ENCODE measurements around the gene SPOP. TPM values are rescaled to one million over a fixed set of nuclear protein-coding genes. Genes with fewer than 3 reads are reported as not detected.

The SPOP gene
- total RNA-seq, 1 donor from 2014 or later: 48.6 TPM

DNA sequence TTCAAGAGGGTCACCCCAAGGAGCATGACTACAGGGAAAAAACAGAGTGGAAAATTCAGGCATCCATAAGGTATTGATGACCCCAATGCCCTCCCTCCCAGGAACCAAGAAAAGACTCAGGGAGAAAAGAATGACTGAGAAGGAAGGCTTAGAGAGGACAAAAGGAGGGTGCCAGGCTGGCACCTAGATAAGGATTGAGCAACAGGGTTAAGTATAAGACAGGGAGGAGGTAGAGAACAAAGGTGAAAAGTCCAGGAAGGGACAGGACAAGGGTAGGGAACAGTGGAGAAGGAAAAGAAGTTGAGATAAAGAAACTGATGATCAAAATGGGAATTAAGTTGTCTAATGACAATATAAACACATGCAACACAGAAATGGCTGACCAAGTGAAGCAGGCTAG is 27.4 kb upstream of the SPOP start:
- H3K27me3 Mint-ChIP-seq (ENCODE audit: low read depth, unreplicated experiment): no peaks in the 10 kb centered on the region
- H3K4me1 ChIP-seq (ENCODE audit: insufficient read depth, low read length): peaks cover 14% of the 10 kb centered on the region
- H3K36me3 Mint-ChIP-seq (ENCODE audit: low read depth, unreplicated experiment): peaks cover 6% of the 10 kb centered on the region
- peaks cover 24% of the 10 kb centered on the region for H3K79me2 ChIP-seq (ENCODE audit: insufficient read depth, low read length)
- DNase-seq (ENCODE audit: low read depth) (no peak), FAIRE-seq (no peak)
- no peak overlapping the region for H2AFZ ChIP-seq (ENCODE audit: low read depth, low read length)
- H3K27ac Mint-ChIP-seq (ENCODE audit: unreplicated experiment): no peak overlapping the region
- no peak for TF ChIP-seq EZH2 (IDR thresholded peaks at IDR 0.05; ENCODE audit: insufficient read depth, low read length)
- TF ChIP-seq, protein P1, sequence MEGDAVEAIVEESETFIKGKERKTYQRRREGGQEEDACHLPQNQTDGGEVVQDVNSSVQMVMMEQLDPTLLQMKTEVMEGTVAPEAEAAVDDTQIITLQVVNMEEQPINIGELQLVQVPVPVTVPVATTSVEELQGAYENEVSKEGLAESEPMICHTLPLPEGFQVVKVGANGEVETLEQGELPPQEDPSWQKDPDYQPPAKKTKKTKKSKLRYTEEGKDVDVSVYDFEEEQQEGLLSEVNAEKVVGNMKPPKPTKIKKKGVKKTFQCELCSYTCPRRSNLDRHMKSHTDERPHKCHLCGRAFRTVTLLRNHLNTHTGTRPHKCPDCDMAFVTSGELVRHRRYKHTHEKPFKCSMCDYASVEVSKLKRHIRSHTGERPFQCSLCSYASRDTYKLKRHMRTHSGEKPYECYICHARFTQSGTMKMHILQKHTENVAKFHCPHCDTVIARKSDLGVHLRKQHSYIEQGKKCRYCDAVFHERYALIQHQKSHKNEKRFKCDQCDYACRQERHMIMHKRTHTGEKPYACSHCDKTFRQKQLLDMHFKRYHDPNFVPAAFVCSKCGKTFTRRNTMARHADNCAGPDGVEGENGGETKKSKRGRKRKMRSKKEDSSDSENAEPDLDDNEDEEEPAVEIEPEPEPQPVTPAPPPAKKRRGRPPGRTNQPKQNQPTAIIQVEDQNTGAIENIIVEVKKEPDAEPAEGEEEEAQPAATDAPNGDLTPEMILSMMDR (IDR thresholded peaks at IDR 0.05; ENCODE audit: insufficient read depth, low read depth, low read length): no peak
- no peak overlapping the region for H3K4me2 ChIP-seq (ENCODE audit: low read length)
- peaks cover 8% of the 10 kb centered on the region for H3K4me1 Mint-ChIP-seq (ENCODE audit: low read depth, unreplicated experiment)
- peak overlapping the region; percentile 0 for H3K9ac ChIP-seq (ENCODE audit: low read length)
- no peaks in the 10 kb centered on the region for H3K27me3 ChIP-seq (ENCODE audit: insufficient read depth, low read length)
- no peak overlapping the region for H3K4me3 ChIP-seq (ENCODE audit: insufficient read depth, low read depth, low read length)
- peaks cover 6% of the 10 kb centered on the region for H4K20me1 ChIP-seq (ENCODE audit: insufficient read depth, low read length)
- peak overlapping the region; percentile 4 for H3K4me3 Mint-ChIP-seq (ENCODE audit: unreplicated experiment)
- peaks cover 50% of the 10 kb centered on the region for H3K36me3 ChIP-seq (ENCODE audit: insufficient read depth, low read length)
- H3K9me3 ChIP-seq (ENCODE audit: insufficient read depth, low read depth, low read length): no peaks in the 10 kb centered on the region
- no peak overlapping the region for H3K27ac ChIP-seq (ENCODE audit: low read depth, low read length)
- H3K9me3 Mint-ChIP-seq (ENCODE audit: unreplicated experiment): no peaks in the 10 kb centered on the region

DNA sequence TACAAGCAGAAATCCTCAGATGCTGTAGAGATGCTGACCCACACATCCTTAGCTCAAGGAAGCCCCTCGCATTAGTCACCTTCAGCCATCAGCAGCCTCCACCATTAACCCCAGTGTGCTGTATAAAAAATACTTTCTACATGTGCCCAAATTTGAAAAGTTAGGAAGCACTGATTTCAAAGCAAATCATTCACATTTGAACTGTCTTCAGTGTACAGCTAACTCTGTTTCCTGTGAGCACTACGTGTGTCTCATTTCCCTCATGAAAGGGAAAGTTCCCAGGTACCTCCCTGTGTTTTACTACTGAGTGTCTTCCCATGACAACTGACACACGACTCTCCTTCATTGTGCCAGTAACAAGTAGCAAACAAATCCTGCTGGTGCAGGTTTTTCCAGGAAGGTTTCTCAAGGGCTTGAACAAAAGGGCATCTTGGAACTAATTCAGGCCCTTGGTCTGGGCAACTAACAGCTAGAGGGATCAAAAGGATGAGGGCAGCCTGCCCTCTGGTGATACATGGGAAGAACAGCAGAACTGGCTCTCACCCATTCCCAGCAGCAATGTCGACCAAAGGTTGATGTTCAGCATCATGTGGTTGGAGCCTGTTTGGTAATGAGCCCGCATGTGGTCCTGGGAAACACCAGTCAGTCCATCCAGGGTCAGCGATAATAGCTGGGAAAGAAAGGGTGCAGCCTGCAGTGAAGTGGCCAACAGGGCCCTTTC is 25.8 kb upstream of the SPOP start:
- Histone ChIP-seq H3K79me2 (ENCODE audit: insufficient read depth, low read length) (peaks cover 24% of the 10 kb centered on the region), H2AFZ (ENCODE audit: low read depth, low read length) (no peak overlapping the region), H3K36me3 (ENCODE audit: insufficient read depth, low read length) (peaks cover 52% of the 10 kb centered on the region), H3K9ac (ENCODE audit: low read length) (no peak overlapping the region), H3K4me2 (ENCODE audit: low read length) (no peak overlapping the region), H3K4me1 (ENCODE audit: insufficient read depth, low read length) (peaks cover 13% of the 10 kb centered on the region), H4K20me1 (ENCODE audit: insufficient read depth, low read length) (peaks cover 6% of the 10 kb centered on the region), H3K27me3 (ENCODE audit: insufficient read depth, low read length) (no peaks in the 10 kb centered on the region), H3K27ac (ENCODE audit: low read depth, low read length) (no peak overlapping the region), H3K4me3 (ENCODE audit: insufficient read depth, low read depth, low read length) (no peak overlapping the region), H3K9me3 (ENCODE audit: insufficient read depth, low read depth, low read length) (no peaks in the 10 kb centered on the region)
- Mint-ChIP-seq H3K9me3 (ENCODE audit: unreplicated experiment) (no peaks in the 10 kb centered on the region), H3K27me3 (ENCODE audit: low read depth, unreplicated experiment) (no peaks in the 10 kb centered on the region), H3K4me3 (ENCODE audit: unreplicated experiment) (no peak overlapping the region), H3K36me3 (ENCODE audit: low read depth, unreplicated experiment) (peaks cover 5% of the 10 kb centered on the region), H3K27ac (ENCODE audit: unreplicated experiment) (no peak overlapping the region), H3K4me1 (ENCODE audit: low read depth, unreplicated experiment) (peaks cover 6% of the 10 kb centered on the region)
- DNase-seq (ENCODE audit: low read depth) (peak; percentile 16), FAIRE-seq (no peak)
- no peak for TF ChIP-seq EZH2 (IDR thresholded peaks at IDR 0.05; ENCODE audit: insufficient read depth, low read length)
- TF ChIP-seq, protein P1 (IDR thresholded peaks at IDR 0.05; ENCODE audit: insufficient read depth, low read depth, low read length): peak; percentile 49

DNA sequence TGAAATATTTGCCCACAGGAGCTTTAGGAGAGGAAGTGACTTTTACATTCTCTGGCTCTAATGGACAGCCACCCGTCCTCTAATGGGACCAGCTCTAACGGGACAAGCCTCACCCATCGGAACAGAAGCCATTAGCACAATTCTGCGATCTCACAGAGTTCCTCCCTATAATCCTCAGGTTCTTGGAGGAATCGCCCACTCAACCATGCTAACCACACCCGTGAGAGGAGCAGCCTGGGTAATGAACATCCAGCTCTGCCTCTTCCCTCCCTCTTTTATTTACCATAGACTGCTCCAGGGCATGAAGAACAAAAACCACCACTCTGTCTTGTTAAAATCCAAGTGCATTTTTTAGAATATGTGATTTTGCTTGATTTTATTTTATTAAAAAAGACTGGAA is 23.1 kb upstream of the SPOP start:
- Mint-ChIP-seq H3K36me3 (ENCODE audit: low read depth, unreplicated experiment) (peaks cover 5% of the 10 kb centered on the region), H3K4me3 (ENCODE audit: unreplicated experiment) (no peak overlapping the region)
- no peak for FAIRE-seq

More for the DNA sequence above, 23.1 kb upstream of the SPOP start:
- H3K9me3 Mint-ChIP-seq (ENCODE audit: unreplicated experiment): no peaks in the 10 kb centered on the region
- H3K4me1 Mint-ChIP-seq (ENCODE audit: low read depth, unreplicated experiment): peaks cover 5% of the 10 kb centered on the region
- Histone ChIP-seq H3K79me2 (ENCODE audit: insufficient read depth, low read length) (peaks cover 6% of the 10 kb centered on the region), H3K9ac (ENCODE audit: low read length) (no peak overlapping the region), H3K27ac (ENCODE audit: low read depth, low read length) (no peak overlapping the region), H4K20me1 (ENCODE audit: insufficient read depth, low read length) (peaks cover 5% of the 10 kb centered on the region), H3K27me3 (ENCODE audit: insufficient read depth, low read length) (no peaks in the 10 kb centered on the region), H3K4me2 (ENCODE audit: low read length) (no peak overlapping the region), H3K4me3 (ENCODE audit: insufficient read depth, low read depth, low read length) (no peak overlapping the region), H3K4me1 (ENCODE audit: insufficient read depth, low read length) (no peaks in the 10 kb centered on the region), H3K9me3 (ENCODE audit: insufficient read depth, low read depth, low read length) (no peaks in the 10 kb centered on the region), H3K36me3 (ENCODE audit: insufficient read depth, low read length) (peaks cover 52% of the 10 kb centered on the region), H2AFZ (ENCODE audit: low read depth, low read length) (no peak overlapping the region)
- no peak for DNase-seq (ENCODE audit: low read depth)
- TF ChIP-seq, protein P1 (IDR thresholded peaks at IDR 0.05; ENCODE audit: insufficient read depth, low read depth, low read length): no peak
- no peak for TF ChIP-seq EZH2 (IDR thresholded peaks at IDR 0.05; ENCODE audit: insufficient read depth, low read length)
- H3K27me3 Mint-ChIP-seq (ENCODE audit: low read depth, unreplicated experiment): no peaks in the 10 kb centered on the region
- H3K27ac Mint-ChIP-seq (ENCODE audit: unreplicated experiment): no peak overlapping the region
